GM04503 (cell line): ENCODE results near the gene MARS1.

ENCODE experiments used
- DNase-seq: peaks from one replicate; pipeline ENCODE4 v3.0.0-alpha.2; 2012; ENCODE audit warnings: low read depth

MARS1 gene

DNA sequence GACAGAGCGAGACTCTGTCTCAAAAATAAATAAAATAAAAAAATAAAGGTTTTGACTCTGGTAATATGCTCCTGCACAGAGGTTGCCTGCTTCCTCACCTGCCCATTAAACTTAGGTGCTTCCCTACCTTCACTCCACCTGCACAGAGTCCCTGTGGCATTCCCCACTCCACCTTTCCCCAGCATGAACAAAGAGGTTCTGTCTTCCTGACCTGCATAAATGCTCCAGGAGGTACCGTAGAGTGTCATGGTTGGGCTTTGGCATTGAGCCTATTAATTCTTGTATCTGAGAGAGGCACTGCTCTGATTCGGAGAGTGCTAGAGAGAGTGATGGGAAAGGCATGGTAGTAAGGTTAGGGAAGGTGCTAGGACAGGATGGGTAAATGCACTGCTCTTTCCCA, 14.5 kb upstream of the MARS1 start:
- no peak for DNase-seq

DNA sequence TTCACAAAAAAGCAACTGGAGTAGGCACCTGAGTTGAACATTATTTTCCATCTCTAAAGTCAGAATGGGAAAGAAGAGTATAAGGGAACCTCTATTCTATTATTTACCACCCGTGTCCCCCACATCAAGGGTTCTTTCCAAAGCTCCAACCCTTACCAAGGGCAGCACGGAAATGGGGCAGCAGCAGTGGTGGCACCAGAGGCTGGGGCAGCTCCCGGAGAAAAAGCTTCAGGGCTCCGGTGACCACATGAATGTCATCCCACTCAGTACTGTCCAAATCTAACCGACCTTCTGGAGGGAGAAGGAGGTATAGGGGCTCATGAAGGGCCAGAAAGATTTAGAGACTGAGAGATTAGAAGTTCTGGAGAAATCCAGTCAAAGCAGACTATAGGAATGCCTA, 14.0 kb upstream of the MARS1 start:
- DNase-seq = no peak

DNA sequence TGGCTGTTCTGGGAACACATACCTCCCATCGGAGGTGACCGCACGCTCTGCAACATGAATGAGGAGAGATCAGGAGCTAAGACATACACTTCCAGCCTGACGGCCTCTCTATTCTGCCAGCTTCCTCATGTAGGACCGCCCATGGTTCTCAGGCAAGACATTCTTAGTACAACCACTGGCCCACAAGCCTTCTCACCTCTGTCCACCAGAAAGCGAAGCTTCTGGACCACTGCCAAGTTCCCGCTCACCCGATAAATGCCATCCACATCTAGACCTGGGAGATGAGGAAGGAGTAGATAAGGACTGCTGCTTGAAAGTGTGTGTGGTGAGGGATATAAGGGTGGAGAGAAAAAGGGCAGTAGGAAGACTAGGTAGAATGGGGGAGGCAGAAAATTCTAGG, 13.4 kb upstream of the MARS1 start:
- DNase-seq = no peak

DNA sequence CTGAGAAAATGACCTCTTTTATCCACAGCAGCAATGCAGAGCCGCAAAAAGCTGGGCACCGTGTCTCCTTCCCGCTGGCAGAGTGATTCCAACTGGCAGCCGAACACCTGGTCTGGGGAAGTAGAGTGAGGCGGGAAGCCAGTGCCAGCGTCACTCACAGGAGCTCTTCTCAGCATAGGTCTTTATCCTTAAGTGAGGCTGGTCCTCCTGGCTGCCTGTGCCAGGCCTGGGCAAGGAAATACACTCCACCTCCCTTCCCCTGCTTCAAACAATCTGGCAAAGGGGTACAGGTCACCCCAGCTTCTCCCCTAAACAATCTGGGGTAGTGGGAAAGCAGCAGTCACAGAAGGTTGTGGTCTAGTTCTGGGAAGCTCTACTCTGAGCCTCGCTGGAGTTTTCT, 13.0 kb upstream of the MARS1 start:
- DNase-seq = no peak

DNA sequence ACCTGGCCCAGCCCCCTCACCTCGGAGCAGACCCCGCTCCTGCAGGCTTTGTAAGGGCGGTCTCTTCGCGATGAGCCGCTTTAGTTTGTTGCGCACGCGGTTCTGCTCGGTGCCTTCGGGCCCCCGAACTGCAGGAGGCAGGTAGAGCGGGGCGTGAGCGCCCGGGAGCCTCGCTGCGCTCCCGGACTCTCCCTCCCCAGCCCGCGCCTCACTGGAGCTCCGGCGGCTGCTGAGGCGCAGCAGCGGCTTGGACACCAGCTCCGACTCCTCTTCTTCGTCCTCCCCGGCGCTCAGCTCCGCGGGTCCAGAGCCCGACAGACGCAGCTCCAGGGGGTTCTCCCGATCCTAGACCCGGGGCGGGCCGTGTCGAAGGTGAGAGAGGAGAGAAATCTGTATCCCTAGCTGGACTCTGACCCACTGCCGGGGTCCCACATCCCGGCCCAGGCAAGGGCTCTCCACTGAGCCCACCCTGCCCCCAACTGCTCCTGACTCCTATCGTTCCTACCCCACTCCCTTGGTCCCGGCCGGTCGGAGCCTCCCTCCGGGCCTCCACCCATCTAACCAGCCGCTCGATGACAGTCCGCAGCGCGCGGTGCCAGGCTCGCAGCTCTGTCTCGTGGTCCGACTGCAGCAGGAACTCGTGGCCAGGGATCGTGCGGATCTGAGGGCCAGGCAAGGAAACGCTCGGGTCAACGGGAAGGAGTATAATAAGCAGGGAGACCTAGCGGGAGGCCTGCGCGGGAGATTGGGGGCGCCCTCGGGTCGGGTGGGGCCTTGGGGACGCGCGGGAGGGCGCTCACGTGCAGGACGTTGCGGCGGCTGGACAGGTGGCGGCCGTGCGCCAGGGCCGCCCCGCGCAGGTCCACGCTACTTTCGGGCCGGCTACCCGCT, 12.4 kb upstream of the MARS1 start:
- no peak for DNase-seq

DNA sequence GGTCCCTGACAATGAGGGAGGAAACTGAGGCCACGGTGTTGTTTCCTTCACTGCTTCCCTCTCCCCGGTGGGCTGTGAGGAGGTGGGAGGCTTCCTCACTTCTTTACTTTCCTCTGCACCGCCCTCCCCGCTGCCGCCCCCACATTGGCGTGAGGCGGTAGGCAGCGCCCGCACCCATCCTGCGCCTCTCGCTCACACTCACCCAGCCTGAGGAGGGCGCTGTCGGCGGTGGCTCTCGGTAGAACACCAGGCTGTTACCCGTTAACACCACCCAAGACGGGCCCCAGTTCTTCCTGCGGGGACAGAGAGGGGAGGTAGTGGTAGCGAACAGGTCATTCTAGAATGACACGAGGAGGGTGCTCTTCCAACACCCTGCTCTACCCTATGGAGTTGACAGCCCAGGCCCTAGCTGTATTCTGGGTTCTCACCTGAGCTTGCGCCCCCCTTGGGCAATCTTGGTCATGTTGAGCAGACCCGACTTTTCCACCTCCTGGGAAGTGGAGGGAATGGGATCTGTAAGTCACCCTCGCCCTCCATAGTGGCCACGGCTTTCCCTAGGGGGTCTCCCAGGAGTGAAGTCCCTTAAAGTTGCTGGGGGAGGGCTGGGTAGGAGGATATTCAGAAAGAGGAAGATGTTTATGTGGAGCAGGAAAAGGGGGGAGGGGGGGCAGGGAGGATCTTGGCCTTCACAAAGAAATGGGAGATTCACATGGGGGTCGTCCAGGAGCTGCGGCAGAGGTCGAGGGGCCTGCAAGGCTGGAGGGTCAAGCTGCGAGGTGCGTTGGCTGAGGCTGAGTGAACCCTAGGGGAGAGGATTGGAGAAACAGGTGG, 11.5 kb upstream of the MARS1 start:
- DNase-seq = no peak

DNA sequence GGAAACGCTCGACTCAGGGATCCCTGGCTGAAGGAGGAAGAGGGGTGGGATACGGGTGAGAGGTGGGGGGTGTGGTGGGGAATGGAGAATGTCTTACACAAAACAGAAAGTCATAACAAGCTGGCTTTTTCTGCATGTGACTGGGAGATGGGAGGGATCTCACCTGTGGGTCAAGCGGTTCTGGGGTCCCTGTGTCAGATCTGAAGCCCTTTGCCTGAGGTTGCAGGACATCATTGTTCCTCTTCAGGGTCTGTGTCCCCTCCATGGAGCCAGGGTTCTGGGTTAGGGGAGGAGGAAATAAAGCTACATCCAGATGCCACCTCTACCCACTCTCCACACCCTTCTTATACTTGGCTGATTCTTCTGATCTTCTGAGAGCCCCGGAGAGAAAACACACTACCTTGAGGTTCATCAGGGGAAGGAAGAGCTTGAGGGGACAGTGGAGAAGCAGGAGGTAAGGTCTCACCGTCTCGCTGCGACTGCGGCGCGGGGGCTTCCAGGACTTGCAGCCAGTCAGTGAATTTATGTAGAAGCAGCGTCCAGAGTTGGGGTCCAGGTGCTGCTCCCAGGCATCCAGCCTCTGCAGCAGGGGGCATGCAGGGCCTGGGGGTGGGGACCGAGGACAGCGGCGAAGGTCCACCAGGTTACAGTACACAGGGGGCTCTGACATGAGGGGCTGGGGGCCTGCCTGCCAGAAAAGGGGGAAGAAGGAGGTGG, 10.7 kb upstream of the MARS1 start:
- DNase-seq = no peak

DNA sequence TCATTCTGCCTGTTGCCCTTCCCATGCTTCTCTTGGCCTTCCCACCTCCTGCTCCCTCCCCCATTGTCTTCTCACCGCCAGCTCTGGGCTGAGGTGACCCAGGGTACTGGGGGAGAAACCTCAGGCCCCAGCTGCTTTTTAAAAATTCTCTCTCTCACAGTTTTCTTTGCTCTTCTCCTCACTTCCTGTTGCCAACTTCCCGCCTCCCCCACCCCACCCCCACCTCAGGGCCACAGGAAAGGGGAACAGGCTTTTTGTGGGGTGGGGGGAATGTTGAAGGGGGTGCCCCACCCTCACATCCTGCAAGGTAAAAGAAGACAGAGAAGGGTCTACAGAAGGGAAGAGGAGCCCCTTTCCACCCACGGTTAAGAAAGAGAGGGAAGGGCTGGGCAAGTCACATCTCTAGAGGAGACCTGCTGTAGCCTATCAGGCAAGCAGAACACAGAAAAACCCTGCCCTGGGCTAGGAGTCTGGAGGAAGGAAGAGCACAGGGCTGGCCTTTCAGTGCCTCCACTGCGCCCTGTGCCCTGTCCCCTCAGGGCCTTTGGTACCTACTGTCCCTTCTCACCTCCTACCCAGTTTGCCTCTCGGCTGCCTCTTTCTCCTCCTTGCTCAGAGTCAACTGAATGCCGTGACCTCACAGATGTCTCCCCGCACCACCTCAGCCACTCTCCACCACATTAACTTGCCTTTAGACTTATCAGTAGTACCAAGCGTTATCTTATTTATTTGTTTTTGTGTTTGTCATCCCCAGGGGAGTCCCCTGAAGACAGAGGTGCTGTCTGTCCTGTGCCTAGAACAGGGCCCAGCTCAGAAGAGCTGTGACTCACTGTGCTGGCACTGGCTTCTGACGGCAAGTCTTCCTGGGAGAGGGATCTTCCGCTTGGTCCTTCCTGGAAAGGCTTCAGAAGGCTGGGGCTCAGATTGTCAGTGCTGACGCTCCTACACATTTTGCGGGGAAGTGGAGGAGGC, 9.9 kb upstream of the MARS1 start:
- DNase-seq = no peak

DNA sequence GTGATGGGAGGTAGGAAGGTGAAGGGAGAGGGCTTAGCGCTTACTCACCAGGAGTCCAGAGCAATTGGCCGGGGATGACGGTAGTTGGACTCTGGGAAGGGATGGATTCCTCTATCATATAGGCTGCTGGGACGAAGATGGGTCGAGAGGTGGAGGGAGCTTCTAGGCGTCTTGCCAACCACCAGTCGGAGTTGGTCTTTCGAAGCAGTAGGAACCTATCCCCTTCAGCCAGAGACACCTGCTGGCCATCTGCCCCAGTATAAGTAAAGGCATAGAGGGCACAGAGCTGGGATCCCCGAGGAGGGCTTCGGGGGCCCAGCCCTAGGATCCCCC, 8.9 kb upstream of the MARS1 start:
- no peak for DNase-seq

DNA sequence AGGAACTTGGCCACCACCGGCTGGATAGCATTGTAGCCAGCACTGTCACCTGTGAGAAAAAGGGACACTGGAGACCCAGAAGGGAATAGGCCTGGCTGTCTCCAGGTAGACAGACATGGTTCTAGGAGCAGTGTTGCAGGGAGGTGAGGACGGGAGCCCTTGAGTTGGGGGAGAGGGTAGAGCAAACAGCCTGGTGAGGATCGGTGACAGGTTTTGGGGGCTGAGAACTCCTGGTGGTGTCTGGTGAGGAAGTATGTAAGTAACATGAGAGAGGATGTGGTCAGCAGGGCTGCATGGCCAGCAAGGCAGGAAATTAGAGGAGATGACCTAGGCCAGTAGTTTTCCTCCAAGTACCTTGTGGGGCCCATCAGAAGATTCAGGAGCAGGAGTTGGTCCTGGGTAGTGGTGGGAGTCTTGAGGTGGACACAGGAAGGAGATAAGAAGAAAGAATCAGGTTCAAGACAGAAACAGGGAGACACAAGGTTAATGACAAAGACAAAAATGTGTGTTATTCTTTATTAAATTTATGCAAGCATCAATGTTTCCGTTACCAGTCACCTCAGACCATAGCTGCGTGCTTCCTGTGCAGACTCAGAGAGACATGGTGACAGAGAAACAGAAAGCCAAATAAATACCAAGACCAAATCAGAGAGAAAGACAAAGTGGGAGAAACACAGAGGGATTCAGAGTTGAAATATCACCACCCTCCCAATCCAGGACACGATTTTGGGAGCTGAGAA, 8.3 kb upstream of the MARS1 start, which contains the start of gene ARHGAP9:
TSS of gene ARHGAP9 (minus strand) at position 491 of the 740 bp plus-strand sequence. CDS start at position 31, 460 bp downstream.
- DNase-seq = no peak

DNA sequence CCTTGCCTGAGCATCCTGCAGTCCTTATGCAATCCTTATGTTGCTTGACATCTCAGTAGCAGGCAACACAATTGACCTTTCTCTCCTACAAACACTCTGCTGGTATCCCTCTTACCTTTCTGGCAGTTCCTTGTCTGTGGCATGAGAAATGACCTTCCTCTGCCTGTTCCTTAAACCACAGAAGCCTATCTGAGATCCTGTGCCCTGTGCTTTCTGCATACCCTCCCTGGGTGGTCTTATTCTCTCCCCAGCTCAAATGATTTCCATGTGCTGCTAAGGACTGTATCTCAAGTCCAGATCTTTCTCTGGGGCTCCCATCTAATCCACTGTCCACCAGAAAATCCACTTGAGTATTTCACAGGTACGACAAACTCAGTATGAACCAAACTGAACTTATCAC, 6.2 kb upstream of the MARS1 start:
- no peak for DNase-seq

DNA sequence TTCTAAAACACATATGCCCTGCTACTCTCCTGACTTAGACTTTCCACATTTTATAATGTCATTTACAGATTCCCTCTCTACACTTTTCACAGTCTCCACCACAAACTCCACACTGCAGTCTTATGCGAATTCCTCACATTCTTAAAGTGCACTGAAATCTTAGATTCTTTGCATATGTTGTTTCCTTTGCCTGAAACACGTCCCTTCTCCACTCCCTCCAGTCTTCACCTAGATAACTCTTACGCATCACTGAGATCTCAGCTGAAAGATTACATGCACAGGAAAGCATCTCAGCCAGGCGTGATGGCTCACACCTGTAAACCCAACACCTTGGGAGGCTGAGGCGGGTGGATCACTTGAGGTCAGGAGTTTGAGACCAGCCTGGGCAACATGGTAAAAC, 4.4 kb upstream of the MARS1 start:
- DNase-seq = peak; percentile 44

DNA sequence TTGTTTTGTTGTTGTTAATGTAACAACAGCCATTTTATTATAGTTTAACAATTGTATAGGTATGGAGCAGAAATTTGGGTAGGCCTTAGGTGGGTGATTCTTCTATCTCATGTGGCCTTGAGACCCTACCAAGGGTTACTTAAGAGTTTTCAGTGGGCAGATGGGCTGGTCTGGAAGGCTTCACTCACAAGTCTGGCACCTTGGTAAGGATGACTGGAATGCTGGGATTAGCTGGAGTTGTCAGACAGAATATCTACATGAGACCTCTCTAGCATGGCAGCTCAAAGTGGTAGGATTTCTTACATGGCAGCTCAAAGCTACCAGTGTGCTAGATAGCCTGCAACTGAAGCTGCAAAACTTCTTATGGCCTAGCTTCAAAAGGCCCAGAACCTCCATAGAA, 2.2 kb upstream of the MARS1 start:
- no peak for DNase-seq

DNA sequence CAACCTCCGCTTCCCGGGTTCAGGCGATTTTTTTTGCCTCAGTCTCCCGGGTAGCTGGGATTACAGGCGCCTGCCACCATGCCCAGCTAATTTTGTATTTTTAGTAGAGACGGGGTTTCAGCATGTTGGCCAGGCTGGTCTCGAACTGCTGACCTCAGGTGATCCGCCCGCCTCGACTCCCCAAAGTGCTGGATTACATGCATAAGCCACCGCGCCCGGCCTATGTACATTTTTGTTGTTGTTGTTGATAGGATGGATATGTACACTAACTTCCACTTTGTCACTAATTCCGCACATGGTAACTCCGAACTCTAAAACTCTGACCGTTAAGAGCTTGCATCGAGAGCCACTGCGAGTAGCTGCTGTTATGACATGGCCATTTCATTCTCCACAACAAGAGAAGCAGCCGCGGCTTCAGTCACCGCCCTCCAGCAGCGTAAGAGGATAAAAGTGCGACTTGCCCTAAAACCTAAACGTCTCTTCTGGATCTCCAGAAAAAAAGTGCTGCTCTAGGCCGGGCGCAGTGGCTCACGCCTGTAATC, 742 bp upstream of the MARS1 start:
- DNase-seq = no peak

DNA sequence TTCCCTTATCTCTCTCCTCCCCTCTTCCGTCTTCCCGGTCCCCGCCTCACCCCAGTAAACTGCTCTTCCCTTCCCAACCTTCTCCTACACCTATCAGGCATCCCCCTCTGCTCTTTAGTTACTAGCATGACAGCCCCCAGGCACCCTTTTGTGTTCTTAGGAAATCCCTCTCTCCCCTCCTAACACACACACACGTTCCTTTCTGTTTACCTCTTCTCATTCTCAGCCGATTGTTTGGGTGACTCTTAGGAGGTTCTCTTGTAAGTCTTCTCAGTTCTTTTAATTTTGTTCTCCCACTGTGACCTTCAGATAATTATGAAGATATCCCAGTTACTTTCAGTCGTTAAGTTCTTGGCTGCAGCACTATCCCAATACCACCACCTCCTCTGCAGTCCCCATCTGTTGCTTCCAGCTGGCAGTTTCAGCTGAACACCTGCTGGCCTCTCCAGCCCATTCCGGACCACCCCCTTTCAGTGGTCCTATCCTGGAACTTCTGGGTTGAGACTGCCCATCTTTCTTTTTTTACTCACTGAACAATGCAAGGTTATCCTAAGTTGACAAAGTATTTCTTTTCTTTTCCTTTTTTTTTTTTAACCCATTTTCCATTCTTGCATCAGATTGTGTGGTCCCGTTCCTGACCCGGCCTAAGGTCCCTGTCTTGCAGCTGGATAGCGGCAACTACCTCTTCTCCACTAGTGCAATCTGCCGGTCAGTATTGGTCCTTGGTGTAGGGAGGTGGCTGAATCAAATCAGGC, 711 bp downstream of the MARS1 start:
- DNase-seq = no peak

DNA sequence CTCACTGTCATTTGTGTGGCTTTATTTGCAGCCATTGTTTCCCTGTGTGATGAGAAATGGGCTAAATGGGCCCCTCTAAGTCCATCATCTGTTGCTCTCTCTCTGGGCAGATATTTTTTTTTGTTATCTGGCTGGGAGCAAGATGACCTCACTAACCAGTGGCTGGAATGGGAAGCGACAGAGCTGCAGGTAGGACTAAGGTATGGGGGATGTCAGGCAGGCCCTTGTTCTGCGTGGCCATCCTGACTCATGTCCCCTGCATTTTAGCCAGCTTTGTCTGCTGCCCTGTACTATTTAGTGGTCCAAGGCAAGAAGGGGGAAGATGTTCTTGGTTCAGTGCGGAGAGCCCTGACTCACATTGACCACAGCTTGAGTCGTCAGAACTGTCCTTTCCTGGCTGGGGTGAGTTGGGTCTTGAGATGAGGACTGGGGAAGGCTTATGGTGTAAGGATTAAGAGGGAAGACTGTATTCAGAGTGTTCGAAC, 1.3 kb downstream of the MARS1 start:
- DNase-seq = no peak

DNA sequence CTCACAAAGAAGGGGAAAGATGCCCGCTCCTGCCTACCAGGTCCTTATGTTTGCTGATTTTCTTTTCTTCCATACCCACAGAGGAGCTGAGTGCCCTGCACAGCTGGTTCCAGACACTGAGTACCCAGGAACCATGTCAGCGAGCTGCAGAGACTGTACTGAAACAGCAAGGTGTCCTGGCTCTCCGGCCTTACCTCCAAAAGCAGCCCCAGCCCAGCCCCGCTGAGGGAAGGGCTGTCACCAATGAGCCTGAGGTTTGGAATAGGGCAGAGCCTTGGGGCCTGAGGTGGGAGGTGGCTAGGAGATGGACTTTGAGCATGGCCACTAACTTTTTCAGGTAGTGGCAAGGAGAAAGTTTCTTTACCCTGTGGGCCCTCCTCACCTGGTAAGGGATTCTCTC, 2.3 kb downstream of the MARS1 start:
- no peak for DNase-seq

DNA sequence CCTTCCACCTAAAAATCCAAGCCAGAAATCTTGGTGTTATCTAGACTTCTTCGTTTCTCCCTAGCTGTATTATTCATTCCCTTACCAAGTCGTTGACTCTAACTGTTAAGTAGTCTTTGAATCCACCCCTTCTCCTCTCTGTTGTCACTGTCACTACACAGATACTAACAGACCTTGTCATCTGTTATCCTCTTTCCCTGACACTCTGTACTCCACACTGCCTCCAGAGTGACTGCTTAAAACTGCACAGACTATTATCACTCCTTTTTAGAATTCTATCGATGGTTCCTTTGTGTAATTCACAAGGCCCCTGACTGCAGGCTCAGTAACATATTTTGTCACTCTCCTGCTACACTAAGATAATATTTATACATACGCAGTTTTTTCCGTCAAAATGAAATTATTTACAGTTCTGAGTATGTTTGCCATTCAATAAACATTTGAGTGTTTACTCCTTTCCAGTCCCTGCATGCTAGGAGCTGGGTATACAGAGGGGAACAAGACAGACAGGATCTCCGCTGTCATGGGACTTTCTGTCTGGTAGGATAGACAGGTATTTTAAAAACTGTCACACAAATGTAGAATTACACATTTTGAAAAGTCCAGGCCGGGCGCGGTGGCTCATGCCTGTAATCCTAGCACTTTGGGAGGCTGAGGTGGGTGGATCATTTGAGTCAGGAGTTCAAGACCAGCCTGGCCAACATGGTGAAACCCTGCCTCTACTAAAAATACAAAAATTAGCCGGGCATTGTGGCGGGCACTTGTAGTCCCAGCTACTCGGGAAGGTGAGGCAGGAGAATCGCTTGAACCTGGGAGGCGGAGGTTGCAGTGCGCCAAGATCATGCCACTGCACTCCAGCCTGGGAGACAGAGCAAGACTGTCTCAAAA, 3.8 kb downstream of the MARS1 start:
- no peak for DNase-seq
